HEK293 (cell line): ENCODE results near the gene PRKCA.

Experiments
- KLF10 ChIP-seq: fragments of 450-650 bp; IDR thresholded peaks from 2 replicates; pipeline ENCODE4 v1.5.1; 2018; ENCODE audit warnings: missing biosample characterization, mild to moderate bottlenecking, missing genetic modification characterization
- MEIS1 ChIP-seq: sonication (generic); formaldehyde crosslinking; IDR thresholded peaks from 2 replicates; pipeline ENCODE4 v1.8.1; 2022; ENCODE audit warnings: missing genetic modification reagents, mild to moderate bottlenecking, borderline replicate concordance
- SP2 ChIP-seq: fragments of 450-650 bp; formaldehyde crosslinking; IDR thresholded peaks from 2 replicates; pipeline ENCODE4 v1.5.1; 2016; ENCODE audit warnings: missing biosample characterization, missing genetic modification characterization
- SP3 ChIP-seq: fragments of 450-650 bp; formaldehyde crosslinking; IDR thresholded peaks from 2 replicates; pipeline ENCODE4 v1.5.1; 2016; ENCODE audit warnings: missing biosample characterization, missing genetic modification characterization
- YY1 ChIP-seq: fragments of 450-650 bp; formaldehyde crosslinking; IDR thresholded peaks from 2 replicates; pipeline ENCODE4 v1.5.1; 2018; ENCODE audit warnings: missing biosample characterization, missing genetic modification characterization
- ZBTB20 ChIP-seq: fragments of 450-650 bp; formaldehyde crosslinking; IDR thresholded peaks from 2 replicates; pipeline ENCODE4 v1.5.1; 2016; ENCODE audit warnings: missing biosample characterization, missing genetic modification characterization
- ZNF223 ChIP-seq: fragments of 450-650 bp; formaldehyde crosslinking; IDR thresholded peaks from 2 replicates; pipeline ENCODE4 v1.5.1; 2016; ENCODE audit warnings: missing biosample characterization, missing genetic modification characterization
- ZNF324 ChIP-seq: fragments of 450-650 bp; formaldehyde crosslinking; IDR thresholded peaks from 2 replicates; pipeline ENCODE4 v1.5.1; 2016; ENCODE audit warnings: missing biosample characterization, missing genetic modification characterization
- ZNF785 ChIP-seq: fragments of 450-650 bp; formaldehyde crosslinking; IDR thresholded peaks from 2 replicates; pipeline ENCODE4 v1.5.1; 2016; ENCODE audit warnings: missing biosample characterization, missing genetic modification characterization
- TF ChIP-seq, protein P1 (sequence below): fragments of 450-650 bp; formaldehyde crosslinking; IDR thresholded peaks from 2 replicates; pipeline ENCODE4 v1.5.1; 2016; ENCODE audit warnings: missing biosample characterization, missing genetic modification characterization
- TF ChIP-seq, protein P2 (sequence below): fragments of 450-650 bp; formaldehyde crosslinking; IDR thresholded peaks from 2 replicates; pipeline ENCODE4 v1.5.1; 2016; ENCODE audit warnings: missing biosample characterization, missing genetic modification characterization

DNA sequence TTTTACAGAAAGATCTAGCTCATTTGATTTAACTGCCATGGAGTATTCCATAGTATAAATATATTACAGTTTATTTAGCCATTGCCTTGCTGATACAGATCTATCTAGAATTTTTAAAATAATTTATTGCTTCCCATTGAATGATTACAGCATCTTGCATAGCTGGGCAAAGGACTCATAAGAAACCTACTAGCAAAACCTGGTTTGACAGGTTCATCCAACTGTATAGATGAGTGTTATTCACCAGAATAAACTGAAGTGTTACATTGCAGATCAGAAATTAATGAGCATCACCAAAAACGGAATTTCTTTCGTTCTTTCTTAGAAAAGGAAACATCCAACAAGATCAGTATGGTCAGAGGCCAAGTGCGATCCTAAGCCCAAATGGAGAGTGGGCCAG is 330.3 kb downstream of the PRKCA start:
- TF ChIP-seq SP2 (tag by site-specific recombination) (no peak), KLF10 (tag by site-specific recombination) (no peak), YY1 (tag by site-specific recombination) (no peak), ZBTB20 (tag by site-specific recombination) (no peak), SP3 (tag by site-specific recombination) (no peak), ZNF223 (tag by site-specific recombination) (no peak), MEIS1 (CRISPR knock-in tag) (no peak), ZNF324 (tag by site-specific recombination) (no peak), ZNF785 (tag by site-specific recombination) (no peak)
- TF ChIP-seq, protein P1, sequence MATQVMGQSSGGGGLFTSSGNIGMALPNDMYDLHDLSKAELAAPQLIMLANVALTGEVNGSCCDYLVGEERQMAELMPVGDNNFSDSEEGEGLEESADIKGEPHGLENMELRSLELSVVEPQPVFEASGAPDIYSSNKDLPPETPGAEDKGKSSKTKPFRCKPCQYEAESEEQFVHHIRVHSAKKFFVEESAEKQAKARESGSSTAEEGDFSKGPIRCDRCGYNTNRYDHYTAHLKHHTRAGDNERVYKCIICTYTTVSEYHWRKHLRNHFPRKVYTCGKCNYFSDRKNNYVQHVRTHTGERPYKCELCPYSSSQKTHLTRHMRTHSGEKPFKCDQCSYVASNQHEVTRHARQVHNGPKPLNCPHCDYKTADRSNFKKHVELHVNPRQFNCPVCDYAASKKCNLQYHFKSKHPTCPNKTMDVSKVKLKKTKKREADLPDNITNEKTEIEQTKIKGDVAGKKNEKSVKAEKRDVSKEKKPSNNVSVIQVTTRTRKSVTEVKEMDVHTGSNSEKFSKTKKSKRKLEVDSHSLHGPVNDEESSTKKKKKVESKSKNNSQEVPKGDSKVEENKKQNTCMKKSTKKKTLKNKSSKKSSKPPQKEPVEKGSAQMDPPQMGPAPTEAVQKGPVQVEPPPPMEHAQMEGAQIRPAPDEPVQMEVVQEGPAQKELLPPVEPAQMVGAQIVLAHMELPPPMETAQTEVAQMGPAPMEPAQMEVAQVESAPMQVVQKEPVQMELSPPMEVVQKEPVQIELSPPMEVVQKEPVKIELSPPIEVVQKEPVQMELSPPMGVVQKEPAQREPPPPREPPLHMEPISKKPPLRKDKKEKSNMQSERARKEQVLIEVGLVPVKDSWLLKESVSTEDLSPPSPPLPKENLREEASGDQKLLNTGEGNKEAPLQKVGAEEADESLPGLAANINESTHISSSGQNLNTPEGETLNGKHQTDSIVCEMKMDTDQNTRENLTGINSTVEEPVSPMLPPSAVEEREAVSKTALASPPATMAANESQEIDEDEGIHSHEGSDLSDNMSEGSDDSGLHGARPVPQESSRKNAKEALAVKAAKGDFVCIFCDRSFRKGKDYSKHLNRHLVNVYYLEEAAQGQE (tag by site-specific recombination): no peak
- TF ChIP-seq, protein P2, sequence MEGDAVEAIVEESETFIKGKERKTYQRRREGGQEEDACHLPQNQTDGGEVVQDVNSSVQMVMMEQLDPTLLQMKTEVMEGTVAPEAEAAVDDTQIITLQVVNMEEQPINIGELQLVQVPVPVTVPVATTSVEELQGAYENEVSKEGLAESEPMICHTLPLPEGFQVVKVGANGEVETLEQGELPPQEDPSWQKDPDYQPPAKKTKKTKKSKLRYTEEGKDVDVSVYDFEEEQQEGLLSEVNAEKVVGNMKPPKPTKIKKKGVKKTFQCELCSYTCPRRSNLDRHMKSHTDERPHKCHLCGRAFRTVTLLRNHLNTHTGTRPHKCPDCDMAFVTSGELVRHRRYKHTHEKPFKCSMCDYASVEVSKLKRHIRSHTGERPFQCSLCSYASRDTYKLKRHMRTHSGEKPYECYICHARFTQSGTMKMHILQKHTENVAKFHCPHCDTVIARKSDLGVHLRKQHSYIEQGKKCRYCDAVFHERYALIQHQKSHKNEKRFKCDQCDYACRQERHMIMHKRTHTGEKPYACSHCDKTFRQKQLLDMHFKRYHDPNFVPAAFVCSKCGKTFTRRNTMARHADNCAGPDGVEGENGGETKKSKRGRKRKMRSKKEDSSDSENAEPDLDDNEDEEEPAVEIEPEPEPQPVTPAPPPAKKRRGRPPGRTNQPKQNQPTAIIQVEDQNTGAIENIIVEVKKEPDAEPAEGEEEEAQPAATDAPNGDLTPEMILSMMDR (tag by site-specific recombination): no peak
